Heart left ventricle (tissue), 16 donors: Measurements from ENCODE around the gene ATXN7. TPM values are rescaled to one million over a fixed set of nuclear protein-coding genes. Genes with fewer than 3 reads are reported as not detected.
A peak's percentile ranks its signal among the peaks of the same experiment; 100 is the strongest.

Experiments
- ATAC-seq, 4 donors: fragments of 200-7000 bp; cut with Tn5 transposase; one replicate each; pipeline ENCODE4 v1.9.1; 2020 to 2022; ENCODE audit warnings: moderate library complexity in 4 of 4, mild to moderate bottlenecking in 3 of 4, moderate number of reproducible peaks in 1 of 4
- DNase-seq, 5 donors: peaks; one replicate each; pipeline ENCODE4 v3.0.0-alpha.2; 2020
- H3K27ac ChIP-seq, 12 donors: fragments of 200-600 bp; sonication (generic) in 4 of 12; one replicate each; pipeline versions ENCODE4 v1.5.0 to v1.8.0; 2016 to 2022; ENCODE audit warnings: mild to moderate bottlenecking in 2 of 12
- H3K27me3 ChIP-seq, 9 donors: fragments of 200-600 bp; sonication (generic) in 2 of 9; one replicate each; pipeline versions ENCODE4 v1.5.1 to v1.8.0; 2016 to 2022; ENCODE audit warnings: mild to moderate bottlenecking in 3 of 9
- H3K36me3 ChIP-seq, 9 donors: fragments of 200-600 bp; sonication (generic) in 2 of 9; one replicate each; pipeline versions ENCODE4 v1.5.0 to v1.8.0; 2018 to 2022; ENCODE audit warnings: mild to moderate bottlenecking in 2 of 9
- H3K4me1 ChIP-seq, 12 donors: fragments of 200-600 bp; sonication (generic) in 4 of 12; one replicate each; pipeline versions ENCODE4 v1.5.0 to v1.8.0; 2016 to 2022; ENCODE audit warnings: mild to moderate bottlenecking in 3 of 12
- H3K4me3 ChIP-seq, 12 donors: fragments of 200-600 bp; sonication (generic) in 4 of 12; one replicate each; pipeline versions ENCODE4 v1.5.0 to v1.8.0; 2017 to 2022; ENCODE audit warnings: mild to moderate bottlenecking in 9 of 12, moderate library complexity in 4 of 12
- H3K9me3 ChIP-seq, 12 donors: fragments of 200-600 bp; sonication (generic) in 4 of 12; one replicate each; pipeline versions ENCODE4 v1.5.0 to v1.8.0; 2016 to 2022; ENCODE audit warnings: mild to moderate bottlenecking in 1 of 12
- POLR2A ChIP-seq, 2 donors: fragments of 450-650 bp; IDR thresholded peaks; one replicate each; pipeline ENCODE4 v1.6.1; 2017; ENCODE audit warnings: antibody characterized with exemption in 2 of 2, mild to moderate bottlenecking in 2 of 2, moderate library complexity in 2 of 2
- WGBS, 4 donors: extraction: QIAGEN DNeasy Blood & Tissue Kit in 2 of 4; methylation state at CpG; one replicate each; pipeline versions ENCODE4 v1.1.5 to v1.1.7; 2013 to 2018; 5-methylcytosine and 5-hydroxymethylcytosine counted together
- intact Hi-C, 10 donors: fragments of 100-400 bp; cut with DNase I; formaldehyde crosslinking; loops; one replicate each; pipeline versions ENCODE4 v1.11.1 to v1.14.2; 2022
- polyA plus RNA-seq, 2 donors: library from polyadenylated mRNA; stranded (reverse); fragments of 200-250 nt; gene quantifications; one replicate each; pipeline ENCODE4 v1.2.3, GENCODE V29; 2013
- total RNA-seq, 9 donors: library from RNA; depleted of rRNA in 2 of 9; stranded (reverse); fragments of >200 nt in 2 of 9; fragmentation: NEBNext Ultra II Directional in 3 of 9; extraction: Animal tissue kit (Norgen Biotek cat#: 25700) in 3 of 9; gene quantifications; one replicate each; pipeline versions ENCODE4 v1.1.0 to v1.2.4, GENCODE V29; 2016 to 2023
- TF ChIP-seq, protein P1 (sequence below), 12 donors: fragments of 200-600 bp; sonication (generic) in 4 of 12; IDR thresholded peaks; one replicate each; pipeline versions ENCODE4 v1.5.0 to v1.8.0; 2018 to 2022; ENCODE audit warnings: antibody characterized with exemption in 12 of 12, mild to moderate bottlenecking in 5 of 12
- donor health status: ischemic (EF 13 %, LVEDD 7.1; RV severe dilation, severe dysfunction).
- donor health status: healthy with polysubstance abuse.
- donor health status: DM: no; HTN: yes; CAD: no.
- donor health status: DM: no; HTN: no; CAD: no.
- donor health status: ischemic (EF 25% LVEDD 6.9; RV normal size, moderate dysfunction).
- donor health status: ischemic (EF 25% LVEDD 5.7; RV mildly dilated, moderate dysfunction).
- donor health status: healthy.
- donor health status: DM: yes; HTN: yes; CAD: no.
- donor health status: ischemic (EF 35%, LVEDD 5.7; RV mildly dilated, moderate dysfunction).
- donor health status: nonischemic (EF 11% LVEDD 7.7; RV severe dilation, severe dysfunction).
- donor health status: DM: yes; HTN: yes; CAD: no.
- donor health status: PGD.
- donor health status: ischemic (EF 29% LVEDD 5.4; RV normal size, mild dysfunction).
- donor health status: nonischemic (EF 23%, LVEDD 6.1; RV moderate dilation, normal function).

Gene ATXN7
- total and polyA plus RNA-seq, 11 donors, result 4.5 to 31.4 (median 16.7) TPM

DNA sequence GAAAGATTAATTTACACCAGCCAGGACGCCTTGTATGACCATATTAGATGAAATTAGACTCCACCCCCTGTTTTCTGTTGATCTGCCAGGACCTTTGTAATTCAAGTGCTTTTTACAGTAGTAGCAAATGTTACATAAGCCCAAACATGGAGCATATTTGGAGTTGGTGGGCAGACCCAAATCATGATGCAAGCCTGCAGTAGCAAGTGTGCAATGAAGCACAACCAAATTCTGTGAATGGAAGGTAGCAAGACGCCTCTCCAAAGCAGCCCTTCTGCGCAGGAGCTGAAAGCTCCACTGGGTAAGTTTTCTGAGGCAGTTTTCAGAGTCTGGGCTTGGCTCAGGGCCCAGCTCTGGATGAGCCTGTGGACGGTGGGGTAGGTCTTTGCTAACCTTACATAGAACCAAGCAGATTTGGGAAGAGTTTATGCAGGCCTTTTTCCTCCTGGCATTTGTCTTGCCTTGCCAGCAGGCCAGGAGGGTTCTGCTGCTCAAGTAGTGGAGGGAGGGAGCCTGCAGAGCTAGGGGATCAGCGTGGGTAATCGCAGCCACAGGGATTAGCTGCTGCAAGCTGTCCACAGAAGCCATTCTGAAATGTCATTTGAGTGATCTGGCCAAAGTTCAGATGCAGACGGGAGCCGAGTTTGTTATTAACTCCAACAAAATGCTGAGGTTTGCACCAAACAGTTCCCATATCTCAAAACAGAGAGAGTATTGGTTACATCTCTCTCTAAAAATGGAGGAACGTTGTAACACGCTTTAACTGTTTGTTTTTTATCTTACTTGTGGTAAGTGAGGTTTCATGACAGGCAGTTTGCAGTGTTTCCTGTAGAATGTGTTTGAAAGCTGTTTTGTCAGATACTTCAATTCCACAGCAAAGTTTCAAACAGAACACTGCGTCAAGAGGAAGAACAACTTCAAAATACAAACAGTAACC is 104.3 kb downstream of the ATXN7 start:
- peak overlapping the region; percentile 15 to 92 (median 49) for H3K27ac ChIP-seq
- DNase-seq (peak in 4 of 5 donors; percentile 18 to 36 (median 30)), ATAC-seq (peak in 3 of 4 donors; percentile 32 to 68 (median 35))
- intact Hi-C loops, result loop anchor here in 1 of 10 donors (10.0 kb wide), 1 partner anchor 53 kb away; the partner anchor contains the start of gene SCAANT1
- peaks cover 0 to 2% (median 0%) of the 10 kb centered on the region in 9 donors for H3K36me3 ChIP-seq
- H3K4me3 ChIP-seq, result peak overlapping the region in 9 of 12 donors; percentile 6 to 56 (median 46)
- no peaks in the 10 kb centered on the region for H3K9me3 ChIP-seq
- no peaks in the 10 kb centered on the region for H3K27me3 ChIP-seq
- peaks cover 0 to 82% (median 45%) of the 10 kb centered on the region in 12 donors for H3K4me1 ChIP-seq
- WGBS, 4 donors, result 44 to 49% (median 46%) methylated on average over 11 of the region's 11 CpGs
- TF ChIP-seq, protein P1, sequence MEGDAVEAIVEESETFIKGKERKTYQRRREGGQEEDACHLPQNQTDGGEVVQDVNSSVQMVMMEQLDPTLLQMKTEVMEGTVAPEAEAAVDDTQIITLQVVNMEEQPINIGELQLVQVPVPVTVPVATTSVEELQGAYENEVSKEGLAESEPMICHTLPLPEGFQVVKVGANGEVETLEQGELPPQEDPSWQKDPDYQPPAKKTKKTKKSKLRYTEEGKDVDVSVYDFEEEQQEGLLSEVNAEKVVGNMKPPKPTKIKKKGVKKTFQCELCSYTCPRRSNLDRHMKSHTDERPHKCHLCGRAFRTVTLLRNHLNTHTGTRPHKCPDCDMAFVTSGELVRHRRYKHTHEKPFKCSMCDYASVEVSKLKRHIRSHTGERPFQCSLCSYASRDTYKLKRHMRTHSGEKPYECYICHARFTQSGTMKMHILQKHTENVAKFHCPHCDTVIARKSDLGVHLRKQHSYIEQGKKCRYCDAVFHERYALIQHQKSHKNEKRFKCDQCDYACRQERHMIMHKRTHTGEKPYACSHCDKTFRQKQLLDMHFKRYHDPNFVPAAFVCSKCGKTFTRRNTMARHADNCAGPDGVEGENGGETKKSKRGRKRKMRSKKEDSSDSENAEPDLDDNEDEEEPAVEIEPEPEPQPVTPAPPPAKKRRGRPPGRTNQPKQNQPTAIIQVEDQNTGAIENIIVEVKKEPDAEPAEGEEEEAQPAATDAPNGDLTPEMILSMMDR (IDR thresholded peaks at IDR 0.05), result no peak
- TF ChIP-seq POLR2A (IDR thresholded peaks at IDR 0.05), result no peak

DNA sequence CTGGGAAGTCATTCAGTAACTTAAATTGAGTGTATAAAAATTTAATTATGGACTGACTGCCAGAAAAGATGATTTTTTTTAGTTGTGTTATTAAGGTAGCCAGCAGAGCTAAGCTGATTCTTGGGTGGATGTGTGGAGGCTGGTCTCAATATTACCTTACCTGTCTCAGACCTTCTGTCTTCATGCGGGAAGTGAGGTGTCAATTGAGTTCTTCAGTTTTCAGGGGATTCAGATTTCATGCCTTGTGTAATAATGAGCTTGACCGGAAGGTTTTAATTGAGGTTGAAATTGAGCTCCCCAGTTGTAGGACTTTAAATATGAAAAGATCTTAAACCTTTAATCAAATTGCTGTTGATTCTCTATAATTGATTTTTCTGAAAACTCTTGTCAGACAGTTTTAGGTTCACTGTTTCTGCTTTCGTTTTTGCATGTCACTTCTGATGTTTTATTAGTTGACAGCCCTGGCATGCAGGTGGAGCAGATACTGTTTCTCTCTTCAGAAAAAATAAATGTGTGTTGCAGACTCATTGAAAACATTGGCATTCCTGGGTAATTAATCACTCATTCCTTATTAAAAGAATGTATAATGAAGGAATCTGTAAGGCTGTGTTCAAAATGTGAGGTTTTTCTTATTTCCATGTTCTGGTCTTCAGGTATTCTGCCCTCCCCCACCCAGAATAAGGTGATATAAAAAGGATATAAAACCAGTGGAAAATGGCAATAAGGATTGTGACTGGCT is 105.1 kb downstream of the ATXN7 start:
- H3K27ac ChIP-seq, result peak overlapping the region in 9 of 12 donors; percentile 15 to 92 (median 51)
- DNase-seq, result no peak
- WGBS, 4 donors, result 63 to 73% (median 69%) methylated on average over 3 of the region's 3 CpGs
- H3K36me3 ChIP-seq, result peaks cover 0 to 10% (median 0%) of the 10 kb centered on the region in 9 donors
- no peaks in the 10 kb centered on the region for H3K9me3 ChIP-seq
- TF ChIP-seq, protein P1 (IDR thresholded peaks at IDR 0.05), result no peak
- no peak for TF ChIP-seq POLR2A (IDR thresholded peaks at IDR 0.05)
- H3K4me3 ChIP-seq, result peak overlapping the region in 7 of 12 donors; percentile 38 to 56 (median 50)
- H3K27me3 ChIP-seq, result no peaks in the 10 kb centered on the region
- H3K4me1 ChIP-seq, result peaks cover 0 to 85% (median 45%) of the 10 kb centered on the region in 12 donors
- intact Hi-C loops, result loop anchor here in 1 of 10 donors (10.0 kb wide), 1 partner anchor 54 kb away; the partner anchor contains the start of gene SCAANT1
- ATAC-seq, result no peak

DNA sequence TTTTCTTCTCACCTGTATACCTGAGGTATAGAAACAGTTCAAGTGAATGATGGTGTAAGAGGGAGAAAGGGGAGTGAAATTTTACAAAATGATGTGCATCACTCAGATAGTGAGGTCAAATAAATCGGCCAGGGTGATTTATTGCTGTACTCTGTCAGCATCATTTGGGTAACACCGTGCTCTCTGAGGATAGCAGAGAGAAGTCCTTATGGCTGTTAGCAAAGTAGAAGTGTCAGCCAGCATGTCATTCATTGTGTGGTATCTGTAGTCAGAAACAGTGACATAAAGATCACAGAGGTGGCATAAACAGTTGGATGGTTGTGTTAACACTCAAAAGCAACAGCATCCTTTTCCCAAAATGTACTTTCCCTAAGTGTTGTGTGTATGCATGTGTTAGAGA is 106.2 kb downstream of the ATXN7 start:
- ATAC-seq (peak in 3 of 4 donors; percentile 33 to 82 (median 48)), DNase-seq (no peak)
- peaks cover 0 to 90% (median 41%) of the 10 kb centered on the region in 12 donors for H3K4me1 ChIP-seq
- TF ChIP-seq POLR2A (IDR thresholded peaks at IDR 0.05), result no peak
- TF ChIP-seq, protein P1 (IDR thresholded peaks at IDR 0.05), result no peak
- H3K36me3 ChIP-seq, result peaks cover 0 to 10% (median 0%) of the 10 kb centered on the region in 9 donors
- WGBS, 4 donors, result 26 to 44% (median 37%) methylated on average over 2 of the region's 2 CpGs
- no peaks in the 10 kb centered on the region for H3K9me3 ChIP-seq
- H3K4me3 ChIP-seq, result peak overlapping the region in 2 of 12 donors; percentile 5 to 52
- peak overlapping the region in 2 of 12 donors; percentile 70 to 92 for H3K27ac ChIP-seq
- intact Hi-C loops, result loop anchor here in 2 of 10 donors (10.0 kb wide), 1 partner anchor 55 kb away; the partner anchor contains the start of gene SCAANT1 (in 2 of the 2)
- H3K27me3 ChIP-seq, result no peaks in the 10 kb centered on the region
